GM18861 (cell line): ENCODE data around the gene ZBTB6.
"Not testable (repeated sequence)": the region's sequence is repeated elsewhere in the genome, so short reads cannot be mapped to it uniquely, and the experiment has no call there.

Experiments
- ATAC-seq: cut with Tn5 transposase; IDR thresholded peaks from one replicate; pipeline ENCODE4 v1.9.1; 2021; ENCODE audit not compliant: unreplicated experiment

The ZBTB6 gene

GRCh38 chr9:122929796-122930354 lies 16.8 kb upstream of the ZBTB6 start:
- no peak for ATAC-seq

GRCh38 chr9:122923947-122924346 lies 10.8 kb upstream of the ZBTB6 start:
- ATAC-seq, result no peak

- no peak for ATAC-seq
Observed at GRCh38 chr9:122922713-122923112, 9.6 kb upstream of the ZBTB6 start.

- no peak for ATAC-seq
Observed at GRCh38 chr9:122918310-122918709, 5.2 kb upstream of the ZBTB6 start.

- ATAC-seq, result no peak
Observed at GRCh38 chr9:122912671-122912963, 506 bp downstream of the ZBTB6 start.

GRCh38 chr9:122906122-122906521 lies 7.0 kb downstream of the ZBTB6 start:
- not testable (repeated sequence) for ATAC-seq

- peak; percentile 77 for ATAC-seq
Observed at GRCh38 chr9:122904823-122905710, 8.1 kb downstream of the ZBTB6 start, which contains the start of gene RC3H2. TSS of gene RC3H2 (minus strand) at chr9:122905359. CDS start at chr9:122897509, 7,850 bp downstream.

- ATAC-seq, result peak; percentile 5
Observed at GRCh38 chr9:122904466-122904822, 8.7 kb downstream of the ZBTB6 start.

- ATAC-seq, result no peak
Observed at GRCh38 chr9:122900791-122901190, 12.3 kb downstream of the ZBTB6 start.

- no peak for ATAC-seq
Observed at GRCh38 chr9:122897969-122898368, 15.2 kb downstream of the ZBTB6 start.

GRCh38 chr9:122888480-122888879 lies 24.6 kb downstream of the ZBTB6 start:
- no peak for ATAC-seq

GRCh38 chr9:122883125-122883524 lies 30.0 kb downstream of the ZBTB6 start:
- ATAC-seq, result no peak

- ATAC-seq, result no peak
Observed at GRCh38 chr9:122879443-122879842, 33.7 kb downstream of the ZBTB6 start.

GRCh38 chr9:122875523-122875922 lies 37.6 kb downstream of the ZBTB6 start:
- ATAC-seq, result no peak

- not testable (repeated sequence) for ATAC-seq
Observed at GRCh38 chr9:122867276-122867675, 45.8 kb downstream of the ZBTB6 start.

GRCh38 chr9:122866079-122866478 lies 47.0 kb downstream of the ZBTB6 start:
- ATAC-seq, result no peak

- no peak for ATAC-seq
Observed at GRCh38 chr9:122865300-122865699, 47.8 kb downstream of the ZBTB6 start.

- no peak for ATAC-seq
Observed at GRCh38 chr9:122863407-122863806, 49.7 kb downstream of the ZBTB6 start.

- no peak for ATAC-seq
Observed at GRCh38 chr9:122860319-122861142, 52.6 kb downstream of the ZBTB6 start.
